GM12892 (cell line): ENCODE measurements around the gene GRIP2.

Experiments used
- POLR2A ChIP-seq: IDR thresholded peaks from 2 replicates; pipeline ENCODE4 v1.6.1; 2011; ENCODE audit warnings: low read depth, low read length, control low read depth
- POLR2AphosphoS5 ChIP-seq: IDR thresholded peaks from 2 replicates; pipeline ENCODE4 v1.6.1; 2011; ENCODE audit warnings: low read depth, low read length, control low read depth
- TAF1 ChIP-seq: IDR thresholded peaks from 2 replicates; pipeline ENCODE4 v1.6.1; 2011; ENCODE audit warnings: low read depth, mild to moderate bottlenecking, control low read depth, low read length, borderline replicate concordance

DNA sequence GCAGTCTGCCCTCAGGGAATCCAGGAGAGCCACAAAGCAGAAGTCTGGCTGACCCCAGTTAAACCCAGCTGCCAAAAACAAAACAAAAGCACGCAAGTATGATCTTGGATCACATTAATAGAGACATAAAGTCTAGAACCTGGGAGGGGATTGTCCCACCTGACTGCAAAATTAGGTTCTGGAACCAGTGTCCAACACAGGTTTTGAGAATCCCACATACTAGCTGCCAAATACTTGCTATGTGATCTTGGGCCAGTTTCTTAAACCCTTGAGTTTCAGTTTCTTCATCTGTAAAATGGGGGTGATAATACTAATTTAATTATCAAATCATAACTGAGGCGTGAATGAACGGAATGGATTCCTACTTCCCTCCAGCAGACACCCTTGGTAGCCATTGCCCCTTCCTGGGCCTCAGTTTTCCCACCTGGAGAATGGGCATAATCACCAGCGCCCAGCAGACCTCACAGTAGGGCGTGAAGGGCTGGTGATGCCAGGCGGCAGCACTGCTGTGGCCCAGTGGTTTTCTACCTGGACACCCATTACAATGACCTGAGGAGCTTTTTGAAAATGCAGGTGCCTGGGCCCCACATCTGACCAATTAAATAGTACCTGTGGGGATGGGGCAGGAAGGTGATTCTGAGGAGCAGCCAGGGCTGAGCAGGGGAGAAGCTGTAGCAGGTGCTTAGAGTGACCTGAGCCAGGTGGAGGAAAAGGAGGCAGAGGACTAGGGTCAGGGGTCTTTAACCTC, 32.2 kb downstream of the GRIP2 start:
- no peak for TF ChIP-seq POLR2AphosphoS5
- TF ChIP-seq POLR2A = no peak
- TF ChIP-seq TAF1 = no peak
